Esophagus (tissue), 2 donors: ENCODE results near the gene AHRR. TPM values are rescaled to one million over a fixed set of nuclear protein-coding genes. Genes with fewer than 3 reads are reported as not detected.

Experiments
- H3K27ac ChIP-seq, 2 donors: one replicate each; pipeline ENCODE4 v1.5.1; 2013; ENCODE audit warnings: low read depth in 2 of 2, mild to moderate bottlenecking in 2 of 2, inconsistent platforms in 1 of 2, low read length in 1 of 2, moderate library complexity in 1 of 2
- H3K27me3 ChIP-seq, 2 donors: one replicate each; pipeline ENCODE4 v1.6.1; 2013; ENCODE audit warnings: low read length in 2 of 2, control low read depth in 1 of 2, mild to moderate bottlenecking in 1 of 2; ENCODE audit not compliant: insufficient read depth in 2 of 2, control insufficient read depth in 1 of 2
- H3K36me3 ChIP-seq, 2 donors: one replicate each; pipeline ENCODE4 v1.6.1; 2013; ENCODE audit warnings: low read length in 1 of 2; ENCODE audit not compliant: control insufficient read depth in 2 of 2, insufficient read depth in 2 of 2
- H3K4me1 ChIP-seq, 2 donors: one replicate each; pipeline ENCODE4 v1.6.1; 2013; ENCODE audit warnings: low read length in 1 of 2; ENCODE audit not compliant: control insufficient read depth in 2 of 2, insufficient read depth in 2 of 2
- H3K4me3 ChIP-seq, 2 donors: one replicate each; pipeline ENCODE4 v1.5.1; 2013; ENCODE audit warnings: low read length in 2 of 2, mild to moderate bottlenecking in 2 of 2, low read depth in 1 of 2, moderate library complexity in 1 of 2
- H3K9me3 ChIP-seq, 2 donors: one replicate each; pipeline ENCODE4 v1.6.1; 2013; ENCODE audit warnings: mild to moderate bottlenecking in 2 of 2, low read depth in 1 of 2, low read length in 1 of 2, moderate library complexity in 1 of 2; ENCODE audit not compliant: control insufficient read depth in 2 of 2, insufficient read depth in 1 of 2
- WGBS, 2 donors: extraction: QIAGEN DNeasy Blood & Tissue Kit; methylation state at CpG; one replicate each; pipeline ENCODE4 v1.1.7; 2013; 5-methylcytosine and 5-hydroxymethylcytosine counted together
- polyA plus RNA-seq, 2 donors: library from polyadenylated mRNA; stranded (reverse); fragments of 200-250 nt; gene quantifications; one replicate each; pipeline ENCODE4 v1.2.3, GENCODE V29; 2013
- donor health status: healthy with polysubstance abuse.
- donor health status: Bipolar disorder and iron deficiency.

AHRR gene
- polyA plus RNA-seq, 2 donors = 1.2 to 1.7 TPM

DNA sequence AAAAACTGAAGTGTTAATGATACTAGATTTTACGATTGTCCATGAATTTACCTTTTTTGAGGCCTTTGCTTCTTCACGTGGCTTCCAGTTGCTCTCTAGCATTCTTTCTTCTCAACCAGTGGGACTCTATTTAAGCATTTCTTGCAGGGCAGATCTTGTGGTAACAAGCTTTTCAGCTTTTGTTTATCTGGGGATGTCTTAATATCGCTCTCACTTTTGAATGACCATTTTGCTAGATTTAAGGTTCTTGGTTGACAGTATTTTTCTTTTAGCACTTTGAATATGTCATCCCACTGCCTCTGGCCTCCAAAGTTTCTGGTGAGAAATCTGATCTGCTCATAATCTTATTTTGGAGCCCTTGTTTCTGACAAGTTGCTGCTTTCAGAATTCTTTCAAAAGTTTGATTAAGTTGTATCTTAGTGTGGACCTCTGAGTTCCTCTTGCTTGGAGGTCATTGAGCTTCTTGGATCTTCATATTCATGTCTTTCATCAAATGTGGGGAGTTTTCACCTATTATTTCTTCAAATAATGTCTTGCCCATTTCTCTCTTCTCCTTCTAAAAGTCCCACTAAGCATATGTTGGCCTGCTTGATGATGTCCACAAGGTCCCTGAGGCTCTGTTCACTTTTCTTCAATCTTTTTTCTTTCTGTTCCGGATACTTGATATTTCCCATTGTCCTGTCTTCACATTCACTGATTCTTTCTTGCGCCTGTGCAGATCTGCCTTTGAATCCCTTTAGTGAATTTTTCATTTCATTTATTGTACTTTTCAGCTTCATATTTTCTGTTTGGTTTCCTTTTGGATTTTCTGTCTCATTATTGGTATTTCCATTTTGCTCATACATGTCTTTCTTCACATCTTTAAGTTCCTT, 130.3 kb downstream of the AHRR start:
- H3K36me3 ChIP-seq = peaks cover 34 to 45% of the 10 kb centered on the region in 2 donors
- no peaks in the 10 kb centered on the region for H3K9me3 ChIP-seq
- H3K4me1 ChIP-seq = peaks cover 18 to 35% of the 10 kb centered on the region in 2 donors
- no peak overlapping the region for H3K27ac ChIP-seq
- no peaks in the 10 kb centered on the region for H3K27me3 ChIP-seq
- no peak overlapping the region for H3K4me3 ChIP-seq
- WGBS, 2 donors = 79 to 85% methylated on average over 5 of the region's 5 CpGs

DNA sequence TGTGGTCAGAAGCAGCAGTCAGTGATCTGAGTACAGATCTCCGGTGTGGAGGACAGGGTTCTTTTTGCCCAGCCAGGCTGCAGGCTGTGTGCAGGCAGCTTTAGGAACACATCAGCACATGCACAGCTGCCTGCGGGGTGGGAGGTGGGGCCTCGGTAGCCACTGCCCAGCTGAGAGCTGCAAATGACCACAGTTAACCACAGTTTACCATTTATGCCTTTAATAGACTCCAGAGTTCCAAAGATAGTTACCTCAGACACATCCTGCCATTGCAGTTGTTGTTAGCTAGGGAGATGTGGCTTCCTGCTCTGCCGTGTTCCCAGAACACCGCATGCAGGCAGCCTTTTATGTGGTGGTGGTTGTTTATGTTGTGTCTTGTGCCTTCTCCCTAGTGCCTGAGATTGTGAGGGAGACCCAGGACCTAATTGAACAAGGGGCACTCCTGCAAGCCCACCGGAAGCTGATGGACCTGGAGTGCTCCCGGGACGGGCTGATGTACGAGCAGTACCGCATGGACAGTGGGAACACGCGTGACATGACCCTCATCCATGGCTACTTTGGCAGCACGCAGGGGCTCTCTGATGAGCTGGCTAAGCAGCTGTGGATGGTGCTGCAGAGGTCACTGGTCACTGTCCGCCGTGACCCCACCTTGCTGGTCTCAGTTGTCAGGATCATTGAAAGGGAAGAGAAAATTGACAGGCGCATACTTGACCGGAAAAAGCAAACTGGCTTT, 131.6 kb downstream of the AHRR start:
- peak overlapping the region; percentile 87 to 95 for H3K27ac ChIP-seq
- WGBS, 2 donors = 95% methylated on average over 17 of the region's 17 CpGs

DNA sequence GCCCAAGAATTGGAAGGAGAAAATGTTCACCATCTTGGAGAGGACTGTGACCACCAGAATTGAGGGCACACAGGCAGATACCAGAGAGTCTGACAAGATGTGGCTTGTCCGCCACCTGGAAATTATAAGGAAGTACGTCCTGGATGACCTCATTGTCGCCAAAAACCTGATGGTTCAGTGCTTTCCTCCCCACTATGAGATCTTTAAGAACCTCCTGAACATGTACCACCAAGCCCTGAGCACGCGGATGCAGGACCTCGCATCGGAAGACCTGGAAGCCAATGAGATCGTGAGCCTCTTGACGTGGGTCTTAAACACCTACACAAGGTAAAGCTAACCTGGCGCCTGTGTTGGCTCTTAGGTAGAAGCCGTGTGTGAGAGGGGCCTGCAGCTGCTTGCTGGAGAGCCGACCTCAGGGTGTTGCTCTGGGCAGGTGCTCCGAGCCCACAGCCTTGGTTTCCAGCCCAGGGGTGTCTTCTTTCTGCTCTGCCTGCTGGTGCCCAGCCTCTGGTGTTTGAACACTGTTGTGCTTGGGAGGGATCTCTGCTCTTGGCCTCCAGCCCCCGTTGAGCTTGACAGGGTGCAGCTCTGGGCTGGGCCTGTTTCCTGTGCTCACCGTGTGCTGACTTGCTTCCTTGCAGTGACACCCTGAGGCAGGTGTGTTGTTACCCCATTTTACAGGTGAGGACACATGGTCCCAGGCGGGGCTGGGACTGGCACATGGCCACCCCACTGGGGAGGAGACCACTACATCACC, 132.4 kb downstream of the AHRR start:
- peaks cover 31 to 41% of the 10 kb centered on the region in 2 donors for H3K36me3 ChIP-seq
- H3K27me3 ChIP-seq = no peaks in the 10 kb centered on the region
- peak overlapping the region; percentile 87 to 95 for H3K27ac ChIP-seq
- WGBS, 2 donors = 58 to 70% methylated on average over 16 of the region's 16 CpGs
- no peaks in the 10 kb centered on the region for H3K9me3 ChIP-seq
- H3K4me3 ChIP-seq = no peak overlapping the region
- H3K4me1 ChIP-seq = peaks cover 13 to 30% of the 10 kb centered on the region in 2 donors

More for the DNA sequence above, 131.6 kb downstream of the AHRR start:
- Histone ChIP-seq H3K27me3 (no peaks in the 10 kb centered on the region), H3K9me3 (no peaks in the 10 kb centered on the region), H3K4me3 (no peak overlapping the region), H3K4me1 (peaks cover 12 to 32% of the 10 kb centered on the region in 2 donors), H3K36me3 (peaks cover 36 to 43% of the 10 kb centered on the region in 2 donors)

DNA sequence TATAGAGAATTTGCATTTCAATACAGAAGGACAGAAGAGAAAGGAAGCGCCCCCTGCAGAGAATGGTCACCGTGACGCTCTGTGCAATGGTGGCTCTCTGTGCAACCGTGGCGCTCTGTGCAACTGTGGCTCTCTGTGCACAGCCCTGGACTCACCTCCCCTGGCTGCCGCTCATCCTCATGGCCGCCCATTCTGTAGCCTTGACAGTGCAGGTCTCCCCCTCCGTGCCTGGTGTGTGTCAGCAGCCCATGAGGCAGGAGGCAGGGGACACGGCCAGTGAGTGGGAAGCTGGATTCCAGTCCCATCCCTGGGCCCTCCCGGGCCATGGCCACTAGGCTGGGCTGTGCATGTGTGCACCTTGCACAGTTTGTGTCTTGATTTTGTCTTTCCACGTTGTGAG, 133.4 kb downstream of the AHRR start:
- H3K9me3 ChIP-seq = no peaks in the 10 kb centered on the region
- no peak overlapping the region for H3K4me3 ChIP-seq
- H3K4me1 ChIP-seq = peaks cover 13 to 36% of the 10 kb centered on the region in 2 donors
- H3K27me3 ChIP-seq = no peaks in the 10 kb centered on the region
- WGBS, 2 donors = 85 to 88% methylated on average over 11 of the region's 11 CpGs
- H3K27ac ChIP-seq = no peak overlapping the region
- H3K36me3 ChIP-seq = peaks cover 33 to 45% of the 10 kb centered on the region in 2 donors

DNA sequence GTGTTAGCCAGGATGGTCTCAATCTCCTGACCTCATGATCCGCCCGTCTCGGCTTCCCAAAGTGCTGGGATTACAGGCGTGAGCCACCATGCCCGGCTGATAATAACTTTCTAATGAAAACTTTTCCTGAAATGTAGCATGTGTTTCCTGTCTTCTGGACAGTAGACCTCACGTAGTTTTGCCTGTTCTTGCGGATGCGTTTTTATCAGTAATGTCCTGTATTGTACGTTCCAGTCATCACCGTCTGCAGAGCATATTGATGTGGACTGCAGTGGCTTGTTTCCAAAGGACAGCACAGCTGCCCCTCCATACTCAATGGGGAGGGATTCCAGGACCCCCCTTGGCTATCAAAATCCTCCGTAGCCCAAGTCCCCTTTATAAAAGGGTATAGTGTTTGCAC, 134.3 kb downstream of the AHRR start:
- Histone ChIP-seq H3K27me3 (no peaks in the 10 kb centered on the region), H3K9me3 (no peaks in the 10 kb centered on the region), H3K36me3 (peaks cover 35 to 49% of the 10 kb centered on the region in 2 donors), H3K4me1 (peaks cover 13 to 37% of the 10 kb centered on the region in 2 donors), H3K4me3 (no peak overlapping the region), H3K27ac (no peak overlapping the region)
- 88% methylated on average over 11 of the region's 11 CpGs for WGBS, 2 donors

DNA sequence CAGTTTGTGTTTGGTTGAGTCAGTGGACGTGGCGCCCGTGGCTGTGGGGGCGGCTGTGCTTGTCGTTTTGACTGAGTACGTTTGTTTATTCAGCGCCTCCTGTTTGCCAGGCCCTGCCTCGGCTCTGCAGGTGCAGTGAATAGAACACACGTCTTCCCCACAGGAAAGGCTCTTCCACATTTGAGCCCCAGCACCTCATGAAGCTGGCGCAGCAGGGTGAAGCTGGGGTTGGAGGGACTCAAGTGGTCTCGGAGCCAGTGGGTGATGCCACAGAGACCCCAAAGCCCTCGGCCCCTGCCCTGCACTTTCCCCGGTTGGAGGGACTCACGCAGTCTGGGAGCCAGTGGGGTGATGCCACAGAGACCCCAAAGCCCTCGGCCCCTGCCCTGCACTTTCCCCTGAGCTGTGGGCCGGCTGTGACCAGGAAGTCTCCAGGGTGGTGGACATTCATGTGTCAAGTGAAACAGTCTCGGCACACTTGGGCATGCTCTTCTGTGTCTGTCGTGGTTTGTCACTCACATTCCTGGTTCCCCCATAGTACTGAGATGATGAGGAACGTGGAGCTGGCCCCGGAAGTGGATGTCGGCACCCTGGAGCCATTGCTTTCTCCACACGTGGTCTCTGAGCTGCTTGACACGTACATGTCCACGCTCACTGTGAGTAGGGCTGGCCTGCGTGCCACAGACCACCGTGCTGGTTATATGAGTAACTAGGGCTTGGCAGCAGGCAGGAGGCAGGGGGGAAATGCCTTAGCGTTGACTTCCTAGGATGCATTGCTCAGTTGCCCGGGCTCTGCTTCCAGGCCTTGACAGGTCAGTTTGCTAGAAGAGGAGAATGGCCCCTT, 135.1 kb downstream of the AHRR start:
- H3K4me1 ChIP-seq = peaks cover 13 to 37% of the 10 kb centered on the region in 2 donors
- H3K4me3 ChIP-seq = no peak overlapping the region
- H3K27ac ChIP-seq = no peak overlapping the region
- no peaks in the 10 kb centered on the region for H3K27me3 ChIP-seq
- peaks cover 35 to 49% of the 10 kb centered on the region in 2 donors for H3K36me3 ChIP-seq
- WGBS, 2 donors = 85% methylated on average over 28 of the region's 28 CpGs
- no peaks in the 10 kb centered on the region for H3K9me3 ChIP-seq

DNA sequence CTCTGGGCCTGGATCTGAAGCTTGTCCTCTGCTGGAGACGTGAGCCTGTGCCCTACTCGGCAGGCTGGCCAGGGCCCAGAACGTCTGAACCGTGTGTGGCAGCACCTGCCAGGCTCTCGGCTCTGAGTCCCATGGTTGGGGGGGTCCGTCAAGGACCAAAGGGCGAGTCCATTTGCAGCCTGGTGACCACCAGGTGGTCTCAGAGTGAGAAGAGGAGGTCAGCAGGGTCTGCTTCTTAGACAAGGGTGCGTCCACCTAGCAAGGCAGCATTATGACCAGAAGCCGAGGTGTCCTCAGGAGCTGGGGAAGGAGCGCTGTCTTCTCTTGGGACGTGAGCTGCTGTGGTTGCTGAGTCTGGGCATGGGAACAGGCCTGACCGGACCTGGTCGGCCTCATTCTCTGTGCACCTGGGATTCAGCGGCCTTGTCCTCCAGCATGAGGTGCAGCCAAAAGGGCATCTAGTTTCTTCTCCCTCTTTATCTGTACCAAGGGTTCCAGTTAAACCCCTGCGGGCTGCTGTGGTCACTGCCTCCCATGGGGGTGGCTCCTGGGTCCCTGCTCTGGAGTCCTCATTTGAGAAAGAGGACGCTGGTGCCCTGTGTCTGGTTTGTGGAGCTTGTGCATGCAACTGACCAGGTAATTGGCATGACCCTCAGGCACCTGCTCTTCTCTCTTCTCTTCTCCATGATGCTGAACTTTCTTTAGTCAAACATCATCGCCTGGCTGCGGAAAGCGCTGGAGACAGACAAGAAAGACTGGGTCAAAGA, 135.9 kb downstream of the AHRR start:
- WGBS, 2 donors = 89 to 90% methylated on average over 19 of the region's 19 CpGs
- Histone ChIP-seq H3K9me3 (no peaks in the 10 kb centered on the region), H3K4me3 (no peak overlapping the region), H3K27me3 (no peaks in the 10 kb centered on the region), H3K4me1 (peaks cover 13 to 37% of the 10 kb centered on the region in 2 donors), H3K27ac (no peak overlapping the region), H3K36me3 (peaks cover 32 to 56% of the 10 kb centered on the region in 2 donors)

DNA sequence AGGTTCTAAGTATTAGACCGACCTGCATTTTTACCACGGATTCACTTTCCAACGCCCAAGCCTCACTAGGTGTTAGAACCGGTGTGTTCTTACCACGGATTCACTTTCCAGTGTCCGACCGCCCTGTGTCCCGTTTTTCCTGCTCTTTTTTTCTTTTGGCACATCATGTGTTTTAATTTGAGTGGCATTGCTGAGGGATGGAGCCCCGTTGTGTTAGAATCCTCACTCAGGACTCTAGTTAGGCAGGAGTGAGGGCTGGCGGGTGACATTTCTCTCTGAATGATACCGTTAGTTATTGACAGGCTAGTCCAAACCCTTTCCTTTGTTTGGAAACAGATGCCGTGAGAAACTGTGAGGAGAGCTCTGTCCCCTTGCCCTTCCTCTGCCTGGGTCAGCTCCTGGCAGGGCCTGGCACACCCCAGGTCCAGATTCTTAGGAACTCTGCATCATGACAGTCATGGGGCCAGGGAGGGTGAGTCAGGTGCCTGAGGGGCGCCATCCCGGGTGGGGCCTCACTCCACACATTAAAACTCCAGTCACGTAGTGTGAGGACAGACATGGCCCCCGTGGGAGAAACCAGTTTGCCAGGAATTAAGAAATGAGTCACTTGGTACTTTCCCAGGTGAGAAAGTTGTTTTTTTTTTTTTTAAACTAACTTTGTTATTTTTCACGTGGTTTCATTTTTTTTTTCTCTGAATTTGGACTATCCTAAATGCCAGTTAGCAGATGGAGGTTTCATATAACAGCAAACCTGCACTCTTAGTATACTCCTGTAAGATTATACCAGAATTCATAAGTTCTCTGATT, 137.2 kb downstream of the AHRR start:
- Histone ChIP-seq H3K4me1 (peaks cover 3 to 28% of the 10 kb centered on the region in 2 donors), H3K27me3 (no peaks in the 10 kb centered on the region), H3K9me3 (no peaks in the 10 kb centered on the region), H3K27ac (peak overlapping the region; percentile 72 to 74), H3K4me3 (no peak overlapping the region), H3K36me3 (peaks cover 19 to 52% of the 10 kb centered on the region in 2 donors)
- 56 to 61% methylated on average over 17 of the region's 17 CpGs for WGBS, 2 donors
